Muscle of back (tissue), 11 donors: Measurements from ENCODE around the gene GAS7. TPM values are rescaled to one million over a fixed set of nuclear protein-coding genes. Genes with fewer than 3 reads are reported as not detected.
"Not testable (repeated sequence)": the region's sequence is repeated elsewhere in the genome, so short reads cannot be mapped to it uniquely, and the experiment has no call there.

Experiments used
- DNase-seq, 3 donors: peaks; one replicate each; pipeline versions ENCODE4 v3.0.0 to v3.0.0-alpha.2; 2013
- polyA plus RNA-seq, 10 donors: library from polyadenylated mRNA; unstranded; fragments of 120-200 nt; gene quantifications; one replicate each; pipeline ENCODE4 v1.2.1, GENCODE V29; 2013; ENCODE audit not compliant: insufficient read length in 10 of 10

GAS7 gene
- polyA plus RNA-seq, 10 donors = 48.7 to 82.8 (median 58.6) TPM

- DNase-seq = no peak
Measured at GRCh38 chr17:9922012-9922848, 276.2 kb downstream of the GAS7 start.

GRCh38 chr17:9921216-9921615 is 277.2 kb downstream of the GAS7 start:
- DNase-seq = not testable (repeated sequence)

GRCh38 chr17:9918804-9919352 is 279.5 kb downstream of the GAS7 start:
- DNase-seq = no peak

GRCh38 chr17:9918352-9918751 is 280.1 kb downstream of the GAS7 start:
- no peak for DNase-seq

GRCh38 chr17:9917801-9918200 is 280.6 kb downstream of the GAS7 start:
- DNase-seq = no peak

GRCh38 chr17:9917131-9917530 is 281.3 kb downstream of the GAS7 start:
- DNase-seq = no peak

GRCh38 chr17:9916108-9916507 is 282.3 kb downstream of the GAS7 start:
- DNase-seq = no peak

- no peak for DNase-seq
Measured at GRCh38 chr17:9913476-9913875, 284.9 kb downstream of the GAS7 start.

GRCh38 chr17:9912121-9913099 is 286.0 kb downstream of the GAS7 start:
- DNase-seq = no peak

GRCh38 chr17:9911089-9911488 is 287.3 kb downstream of the GAS7 start:
- no peak for DNase-seq

GRCh38 chr17:9908649-9909042 is 289.8 kb downstream of the GAS7 start:
- no peak for DNase-seq

- peak in 1 of 3 donors; percentile 44 for DNase-seq
Measured at GRCh38 chr17:9907883-9908648, 290.3 kb downstream of the GAS7 start.

GRCh38 chr17:9907131-9907530 is 291.3 kb downstream of the GAS7 start:
- no peak for DNase-seq

GRCh38 chr17:9906616-9907015 is 291.8 kb downstream of the GAS7 start:
- no peak for DNase-seq

- no peak for DNase-seq
Measured at GRCh38 chr17:9905902-9906301, 292.5 kb downstream of the GAS7 start.

- DNase-seq = no peak
Measured at GRCh38 chr17:9905078-9905415, 293.4 kb downstream of the GAS7 start, which contains the start of gene RCVRN. Gene RCVRN (minus strand): TSS chr17:9905271. CDS start chr17:9905180, 91 bp downstream.

GRCh38 chr17:9904277-9905077 is 293.9 kb downstream of the GAS7 start:
- no peak for DNase-seq

GRCh38 chr17:9902120-9902519 is 296.3 kb downstream of the GAS7 start:
- DNase-seq = peak in 1 of 3 donors; percentile 66

GRCh38 chr17:9900784-9901183 is 297.6 kb downstream of the GAS7 start:
- peak; percentile 70 to 83 (median 82) for DNase-seq

- DNase-seq = peak in 1 of 3 donors; percentile 45
Measured at GRCh38 chr17:9900044-9900594, 298.3 kb downstream of the GAS7 start.
